ENCODE measurements around the gene GOLGB1.
"Not testable (repeated sequence)": the region's sequence is repeated elsewhere in the genome, so short reads cannot be mapped to it uniquely, and the experiment has no call there.

The GOLGB1 gene

DNA sequence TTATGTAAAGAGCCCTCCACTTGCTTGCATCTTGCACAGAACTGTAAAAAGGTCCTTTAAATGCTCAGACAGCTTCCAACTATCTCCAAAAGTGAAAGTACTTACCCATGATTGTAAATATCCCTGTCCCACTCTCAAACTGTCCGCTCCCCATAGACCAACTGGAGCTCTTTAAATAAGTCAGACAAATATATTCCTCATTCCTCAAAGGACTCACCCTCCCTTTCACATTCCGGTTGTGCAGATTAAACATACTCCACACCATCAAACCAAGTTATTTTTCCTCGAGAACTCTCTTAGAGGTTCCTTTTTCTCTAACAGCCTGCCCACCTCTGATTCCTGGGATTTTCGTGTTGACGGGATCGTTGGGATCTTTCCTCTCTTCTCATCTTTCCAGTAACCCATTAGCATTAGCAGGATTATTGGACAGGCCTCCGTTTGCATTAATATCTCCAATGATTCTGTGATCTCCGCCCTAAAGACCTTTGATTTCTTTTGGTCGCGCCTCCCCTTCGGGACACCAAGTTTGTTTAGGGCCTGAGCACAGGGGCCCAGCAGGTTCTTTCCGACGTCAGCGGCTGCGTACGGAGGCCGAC, 763 bp downstream of the GOLGB1 start:
- in situ Hi-C loops (cut with MboI; ENCODE audit: low sequenced_read_pairs): no loop called here

DNA sequence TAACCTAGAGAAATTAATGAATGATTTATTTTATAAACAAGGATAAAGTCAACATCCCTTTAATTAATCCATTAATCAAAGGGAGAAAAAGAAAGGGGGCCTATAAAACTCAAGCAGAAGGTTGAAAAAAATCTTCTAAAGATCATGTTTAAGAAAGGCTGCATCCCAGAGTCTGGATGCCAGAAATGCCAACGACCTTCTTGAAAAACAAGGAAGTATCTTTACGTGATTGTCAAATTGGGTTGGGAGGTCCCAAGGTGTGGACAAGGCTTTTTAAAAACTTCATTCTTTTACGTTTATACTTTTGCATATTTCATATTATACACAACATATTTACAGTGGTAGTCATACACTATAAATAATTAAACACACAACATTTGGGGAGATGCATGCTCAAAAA, 1.6 kb downstream of the GOLGB1 start:
- in situ Hi-C loops (cut with MboI; ENCODE audit: low sequenced_read_pairs): no loop called here

DNA sequence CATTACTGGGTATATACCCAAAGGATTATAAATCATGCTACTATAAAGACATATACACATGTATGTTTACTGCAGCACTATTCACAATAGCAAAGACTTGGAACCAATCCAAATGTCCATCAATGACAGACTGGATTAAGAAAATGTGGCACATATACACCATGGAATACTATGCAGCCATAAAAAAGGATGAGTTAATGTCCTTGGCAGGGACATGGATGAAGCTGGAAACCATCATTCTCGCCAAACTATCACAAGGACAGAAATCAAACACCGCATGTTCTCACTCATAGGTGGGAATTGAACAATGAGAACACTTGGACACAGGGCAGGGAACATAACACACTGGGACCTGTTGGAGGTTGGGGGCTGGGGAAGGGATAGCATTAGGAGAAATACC, 6.4 kb downstream of the GOLGB1 start:
- in situ Hi-C loops (cut with MboI; ENCODE audit: low sequenced_read_pairs): not testable (repeated sequence)

DNA sequence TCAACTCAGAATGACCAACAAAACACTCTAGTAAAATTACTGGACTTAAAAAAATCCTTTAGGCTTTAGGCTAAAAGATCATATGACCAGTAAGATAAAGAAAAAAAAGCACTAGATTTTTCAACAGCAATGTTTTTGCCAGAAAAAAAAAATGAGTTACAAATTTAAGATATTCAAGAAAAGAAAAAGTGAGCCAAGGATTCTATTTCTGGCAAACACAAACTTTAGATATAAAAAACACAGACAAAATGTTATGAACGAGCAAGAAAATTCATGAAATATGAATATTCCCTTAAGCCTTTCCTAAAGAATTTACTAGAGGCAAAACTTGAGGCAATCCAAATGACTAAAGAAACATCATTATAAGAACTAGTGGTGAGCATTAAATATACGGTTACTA, 8.6 kb downstream of the GOLGB1 start:
- in situ Hi-C loops (cut with MboI; ENCODE audit: low sequenced_read_pairs): no loop called here

DNA sequence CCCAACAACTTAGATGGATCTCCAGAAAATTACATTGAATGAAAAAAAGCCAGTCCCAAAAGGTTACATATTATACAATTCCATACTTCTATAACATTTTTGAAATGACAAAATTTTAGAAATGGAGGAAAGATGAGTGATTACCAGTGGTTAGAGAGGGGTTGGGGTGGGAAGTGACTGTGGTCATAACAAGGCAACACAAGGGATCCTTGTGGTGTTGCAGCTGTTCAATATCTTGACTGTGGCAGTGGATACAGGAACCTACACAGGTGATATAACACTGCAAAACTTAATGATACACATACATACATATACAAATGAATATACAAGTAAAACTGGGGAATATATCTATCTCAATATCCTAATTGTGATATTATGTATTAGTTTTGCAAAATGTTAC, 9.6 kb downstream of the GOLGB1 start:
- in situ Hi-C loops (cut with MboI; ENCODE audit: low sequenced_read_pairs): no loop called here

DNA sequence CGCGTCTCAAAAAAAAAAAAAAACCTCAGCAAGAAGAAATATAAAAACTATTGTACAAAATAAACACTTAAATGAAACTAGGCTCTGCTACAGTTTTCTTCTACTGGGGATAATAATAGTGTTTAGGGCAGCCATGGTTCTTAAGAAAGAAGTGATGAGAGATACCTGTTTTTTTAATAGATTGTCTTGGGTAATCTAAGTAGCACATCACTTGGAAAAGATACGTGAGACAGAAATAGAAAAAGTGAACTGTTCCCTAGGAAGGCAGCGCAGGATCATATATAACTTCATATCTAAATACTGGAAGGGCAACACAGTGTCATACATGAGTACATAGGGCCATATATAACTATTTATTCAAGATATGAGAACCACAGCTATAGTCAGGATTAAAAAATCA, 11.9 kb downstream of the GOLGB1 start:
- in situ Hi-C loops (cut with MboI; ENCODE audit: low sequenced_read_pairs): no loop called here

DNA sequence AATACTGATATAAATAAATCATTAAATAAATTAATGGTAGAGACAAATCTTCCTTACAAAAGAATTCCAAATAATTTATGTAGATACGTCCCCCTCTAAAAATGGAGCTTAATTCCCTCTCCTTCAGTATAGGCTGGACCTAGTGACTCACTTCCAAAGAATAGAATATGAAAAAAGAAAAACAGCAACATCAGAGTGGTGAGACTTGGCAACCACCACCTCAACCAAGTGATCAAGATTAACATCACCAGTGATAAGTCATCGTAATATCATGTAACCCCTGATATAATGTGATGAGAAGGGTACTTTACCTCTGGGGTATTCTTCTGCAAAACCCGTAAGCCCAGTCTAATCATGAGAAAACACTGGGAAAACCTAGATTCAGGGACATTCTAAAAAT, 13.4 kb downstream of the GOLGB1 start:
- in situ Hi-C loops (cut with MboI; ENCODE audit: low sequenced_read_pairs): no loop called here

GRCh38 chr3:121735047-121735696, 14.4 kb downstream of the GOLGB1 start:
- in situ Hi-C loops (cut with MboI; ENCODE audit: low sequenced_read_pairs): no loop called here

DNA sequence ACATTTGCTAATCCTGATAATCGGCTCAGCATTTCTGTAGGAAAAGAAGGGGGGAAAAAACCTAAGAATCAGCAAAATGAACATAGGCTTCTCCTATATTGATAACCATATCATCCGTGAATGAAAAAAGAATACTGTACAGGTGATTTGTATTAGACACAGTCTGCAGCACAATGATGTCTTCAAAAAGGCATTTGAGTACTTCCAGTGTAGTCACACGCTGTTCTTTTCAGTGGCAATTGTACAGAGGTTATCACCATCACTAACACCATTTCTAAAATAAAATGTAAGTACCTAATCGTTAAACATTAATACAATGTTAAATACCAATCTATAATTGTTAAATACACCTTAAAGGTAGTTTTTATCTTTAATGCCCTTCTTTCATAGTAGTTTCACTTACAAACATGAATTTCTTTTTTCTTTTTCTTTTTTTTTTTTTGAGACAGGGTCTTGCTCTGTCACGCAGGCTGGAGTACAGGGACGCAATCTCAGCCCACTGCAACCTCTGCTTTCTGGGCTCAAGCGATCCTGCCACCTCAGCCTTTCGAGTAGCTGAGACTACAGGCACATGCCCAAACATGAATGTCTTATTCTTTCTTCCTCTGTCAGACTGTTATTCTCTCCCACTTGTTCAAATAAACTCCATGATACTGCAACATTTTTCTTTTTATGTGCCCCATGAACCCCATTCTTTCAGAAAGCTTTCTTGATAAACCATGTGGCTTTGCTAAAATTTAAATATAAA, 18.4 kb downstream of the GOLGB1 start:
- in situ Hi-C loops (cut with MboI; ENCODE audit: low sequenced_read_pairs): no loop called here

DNA sequence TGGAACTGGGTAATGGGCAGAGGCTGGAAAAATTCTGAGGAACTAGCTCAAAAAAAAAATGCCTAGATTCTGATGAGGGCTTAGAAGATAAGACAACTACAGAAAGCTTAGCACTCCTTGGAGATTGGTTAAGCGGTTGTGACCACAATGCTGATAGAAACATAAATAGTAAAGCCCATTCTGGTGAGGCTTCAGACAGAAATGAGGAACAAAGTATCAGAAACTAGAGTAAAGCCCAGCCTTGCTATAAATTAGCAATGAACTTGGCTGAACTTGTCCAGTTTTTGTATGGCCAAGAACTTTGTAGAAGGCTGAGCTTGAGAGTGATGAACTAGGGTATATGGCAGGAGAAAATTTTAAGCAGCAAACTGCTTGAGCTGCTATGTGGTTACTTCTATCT, 25.4 kb downstream of the GOLGB1 start:
- in situ Hi-C loops (cut with MboI; ENCODE audit: low sequenced_read_pairs): no loop called here

DNA sequence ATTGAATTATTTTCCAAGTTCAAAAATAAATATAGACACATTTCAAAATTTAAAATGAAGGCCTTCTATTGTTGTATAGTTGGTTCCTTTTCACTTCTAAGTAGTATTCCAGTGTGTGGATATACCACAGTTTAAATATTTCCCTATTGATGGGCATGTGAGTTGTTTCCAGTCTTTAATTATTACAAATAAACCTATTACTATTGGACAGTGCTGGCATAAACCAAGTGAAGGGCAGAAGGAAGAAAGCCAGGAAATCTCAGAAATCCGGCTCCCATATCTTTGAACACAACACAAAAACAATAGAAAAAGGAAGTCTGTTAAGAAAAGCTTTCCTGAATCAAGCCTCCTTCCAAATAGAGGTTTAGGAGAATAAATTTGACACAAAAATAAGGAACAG, 26.1 kb downstream of the GOLGB1 start:
- in situ Hi-C loops (cut with MboI; ENCODE audit: low sequenced_read_pairs): no loop called here

DNA sequence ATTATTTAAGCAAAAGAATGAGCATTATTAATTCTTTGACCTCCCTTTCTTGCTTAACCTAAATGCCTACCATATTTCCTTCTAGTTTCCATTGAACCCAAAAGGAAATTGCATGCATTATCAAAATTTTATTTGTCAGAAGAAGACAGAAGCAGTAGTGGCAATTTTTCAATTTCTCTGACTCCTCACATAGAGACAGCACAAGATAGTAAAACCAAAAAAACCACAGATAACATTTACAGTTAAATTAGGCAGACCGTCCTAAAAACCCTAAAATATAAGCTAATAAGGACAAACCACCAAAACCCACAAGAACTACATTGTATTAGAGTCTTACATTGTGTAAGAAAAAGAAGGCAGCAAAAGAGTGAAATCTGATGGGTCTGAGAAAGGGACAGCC, 27.1 kb downstream of the GOLGB1 start:
- in situ Hi-C loops (cut with MboI; ENCODE audit: low sequenced_read_pairs): no loop called here

GRCh38 chr3:121720163-121720562, 29.4 kb downstream of the GOLGB1 start:
- in situ Hi-C loops (cut with MboI; ENCODE audit: low sequenced_read_pairs): no loop called here

GRCh38 chr3:121719423-121719822, 30.1 kb downstream of the GOLGB1 start:
- in situ Hi-C loops (cut with MboI; ENCODE audit: low sequenced_read_pairs): no loop called here

GRCh38 chr3:121718205-121718846, 31.2 kb downstream of the GOLGB1 start:
- in situ Hi-C loops (cut with MboI; ENCODE audit: low sequenced_read_pairs): no loop called here

GRCh38 chr3:121710347-121710746, 39.2 kb downstream of the GOLGB1 start:
- in situ Hi-C loops (cut with MboI; ENCODE audit: low sequenced_read_pairs): no loop called here

- in situ Hi-C loops (cut with MboI; ENCODE audit: low sequenced_read_pairs): no loop called here
Observed at GRCh38 chr3:121707531-121708273, 41.8 kb downstream of the GOLGB1 start.

- in situ Hi-C loops (cut with MboI; ENCODE audit: low sequenced_read_pairs): no loop called here
Observed at GRCh38 chr3:121705541-121705940, 44.0 kb downstream of the GOLGB1 start.

DNA sequence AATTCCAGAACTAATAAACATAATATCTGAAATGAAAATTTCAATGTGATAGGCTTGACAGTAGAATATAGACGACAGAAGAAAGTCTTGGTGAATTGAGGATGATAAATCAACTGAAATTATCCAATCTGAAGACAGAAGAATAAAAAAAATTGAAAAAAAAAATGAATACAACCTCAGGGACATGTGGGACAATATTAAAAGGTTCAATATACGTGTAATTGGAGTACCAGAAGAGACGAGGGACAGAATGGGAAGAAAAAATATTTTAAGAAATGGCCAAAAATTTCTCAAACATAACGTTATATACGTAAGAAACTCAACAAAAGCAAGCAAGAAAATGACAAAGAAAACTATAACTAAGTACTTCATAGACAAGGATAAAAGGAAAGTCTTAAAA, 45.6 kb downstream of the GOLGB1 start:
- in situ Hi-C loops (cut with MboI; ENCODE audit: low sequenced_read_pairs): no loop called here

DNA sequence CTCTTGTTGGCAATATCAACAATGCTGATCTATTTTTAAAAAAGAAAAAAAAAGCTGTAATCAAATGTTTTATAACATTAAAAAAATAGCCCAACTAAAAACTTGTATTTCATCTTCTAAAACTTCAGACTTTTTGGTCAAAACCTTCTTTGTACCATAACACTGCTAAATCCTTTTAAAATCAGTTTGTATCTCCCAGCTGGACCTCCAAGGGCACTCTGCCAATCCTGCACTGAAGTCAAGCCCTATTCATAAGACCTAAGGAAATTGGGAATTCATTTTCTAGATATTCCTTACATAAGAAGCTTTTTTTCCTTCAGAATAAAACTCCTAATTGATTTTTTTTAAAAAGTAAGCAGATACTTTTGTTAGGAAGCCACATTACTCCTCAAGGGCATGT, 50.6 kb downstream of the GOLGB1 start:
- in situ Hi-C loops (cut with MboI; ENCODE audit: low sequenced_read_pairs): no loop called here

- in situ Hi-C loops (cut with MboI; ENCODE audit: low sequenced_read_pairs): no loop called here
Observed at GRCh38 chr3:121698476-121698875, 51.1 kb downstream of the GOLGB1 start.

All from HL-60/S4 treated with retinoic acid at 250 ng/mL for 4 days and 3 days (cell line).